ENCODE data around the gene NCK2. TPM values are rescaled to one million over a fixed set of nuclear protein-coding genes. Genes with fewer than 3 reads are reported as not detected.

The NCK2 gene
- polyA plus RNA-seq, 3 donors: 2.5 to 18.2 (median 7.6) TPM

GRCh38 chr2:105885456-105885855, 140.7 kb downstream of the NCK2 start:
- no peak overlapping the region for H3K9ac ChIP-seq (ENCODE audit: insufficient read depth, low read length, poor library complexity, severe bottlenecking)
- no peak for DNase-seq
- WGBS (ENCODE audit: insufficient coverage): no CpG with 5 or more reads among the region's 1 CpG
- H2AFZ ChIP-seq (ENCODE audit: insufficient read depth, low read depth, low read length, poor library complexity, severe bottlenecking): no peak overlapping the region
- peaks cover 15% of the 10 kb centered on the region for H3K79me2 ChIP-seq (ENCODE audit: insufficient read depth, low read length)
- no peaks in the 10 kb centered on the region for H3K27me3 Mint-ChIP-seq (ENCODE audit: low read depth in 3 of 3)
- peaks cover 5 to 22% (median 12%) of the 10 kb centered on the region in 7 donors for H3K9me3 Mint-ChIP-seq
- no peaks in the 10 kb centered on the region for H3K27me3 ChIP-seq (ENCODE audit: control insufficient read depth in 2 of 2, insufficient read depth in 2 of 2, low read length in 2 of 2)
- H3K4me1 Mint-ChIP-seq: no peaks in the 10 kb centered on the region
- H3K27ac ChIP-seq (ENCODE audit: low read depth in 1 of 2, low read length in 2 of 2): no peak overlapping the region
- no peak for TF ChIP-seq CTCF (IDR thresholded peaks at IDR 0.05)
- H4K20me1 ChIP-seq (ENCODE audit: insufficient read depth, low read length): peaks cover 10% of the 10 kb centered on the region
- H3K4me2 ChIP-seq (replicated peaks; ENCODE audit: extremely low read depth, low read length, poor library complexity, severe bottlenecking): no peak overlapping the region
- no peak overlapping the region for H3K4me3 ChIP-seq (replicated peaks in 1 of 3; ENCODE audit: low read depth in 2 of 3, low read length in 3 of 3)
- peaks cover 12 to 20% of the 10 kb centered on the region in 2 donors for H3K9me3 ChIP-seq (replicated peaks in 1 of 2; ENCODE audit: control insufficient read depth in 1 of 2, insufficient read depth in 1 of 2, low read length in 2 of 2)
- no peak overlapping the region for H3K27ac Mint-ChIP-seq
- intact Hi-C loops (cut with micrococcal nuclease): no loop called here
- no peaks in the 10 kb centered on the region for H3K4me1 ChIP-seq (ENCODE audit: control insufficient read depth in 1 of 2, insufficient read depth in 2 of 2, low read length in 2 of 2)
- H3K36me3 Mint-ChIP-seq: peaks cover 32 to 39% of the 10 kb centered on the region in 2 donors
- H3K36me3 ChIP-seq (replicated peaks in 1 of 2; ENCODE audit: control insufficient read depth in 1 of 2, insufficient read depth in 2 of 2, low read length in 2 of 2): peaks cover 11 to 41% of the 10 kb centered on the region in 2 donors
- H3K4me3 Mint-ChIP-seq: no peak overlapping the region

GRCh38 chr2:105886029-105886454, 141.3 kb downstream of the NCK2 start:
- H3K4me3 ChIP-seq (replicated peaks in 1 of 3; ENCODE audit: low read depth in 2 of 3, low read length in 3 of 3): no peak overlapping the region
- H3K79me2 ChIP-seq (ENCODE audit: insufficient read depth, low read length): peaks cover 15% of the 10 kb centered on the region
- 100% methylated on average over 1 of the region's 1 CpG for WGBS (ENCODE audit: insufficient coverage)
- H3K36me3 Mint-ChIP-seq: peaks cover 36 to 38% of the 10 kb centered on the region in 2 donors
- H3K4me3 Mint-ChIP-seq: no peak overlapping the region
- peaks cover 15% of the 10 kb centered on the region for H4K20me1 ChIP-seq (ENCODE audit: insufficient read depth, low read length)
- H3K9me3 Mint-ChIP-seq: peaks cover 5 to 18% (median 9%) of the 10 kb centered on the region in 7 donors
- H3K4me2 ChIP-seq (replicated peaks; ENCODE audit: extremely low read depth, low read length, poor library complexity, severe bottlenecking): no peak overlapping the region
- H2AFZ ChIP-seq (ENCODE audit: insufficient read depth, low read depth, low read length, poor library complexity, severe bottlenecking): no peak overlapping the region
- no peak overlapping the region for H3K27ac ChIP-seq (ENCODE audit: low read depth in 1 of 2, low read length in 2 of 2)
- intact Hi-C loops (cut with micrococcal nuclease): no loop called here
- H3K4me1 ChIP-seq (ENCODE audit: control insufficient read depth in 1 of 2, insufficient read depth in 2 of 2, low read length in 2 of 2): no peaks in the 10 kb centered on the region
- TF ChIP-seq CTCF (IDR thresholded peaks at IDR 0.05): no peak
- H3K27me3 Mint-ChIP-seq (ENCODE audit: low read depth in 3 of 3): no peaks in the 10 kb centered on the region
- peaks cover 7 to 14% of the 10 kb centered on the region in 2 donors for H3K9me3 ChIP-seq (replicated peaks in 1 of 2; ENCODE audit: control insufficient read depth in 1 of 2, insufficient read depth in 1 of 2, low read length in 2 of 2)
- H3K36me3 ChIP-seq (replicated peaks in 1 of 2; ENCODE audit: control insufficient read depth in 1 of 2, insufficient read depth in 2 of 2, low read length in 2 of 2): peaks cover 10 to 35% of the 10 kb centered on the region in 2 donors
- no peak for DNase-seq
- no peaks in the 10 kb centered on the region for H3K4me1 Mint-ChIP-seq
- no peak overlapping the region for H3K9ac ChIP-seq (ENCODE audit: insufficient read depth, low read length, poor library complexity, severe bottlenecking)
- H3K27me3 ChIP-seq (ENCODE audit: control insufficient read depth in 2 of 2, insufficient read depth in 2 of 2, low read length in 2 of 2): no peaks in the 10 kb centered on the region
- H3K27ac Mint-ChIP-seq: no peak overlapping the region

Data from CD14-positive monocyte (primary cell).